ENCODE measurements around the gene ZNF823. TPM values are rescaled to one million over a fixed set of nuclear protein-coding genes. Genes with fewer than 3 reads are reported as not detected.
"Not testable (repeated sequence)": the region's sequence is repeated elsewhere in the genome, so short reads cannot be mapped to it uniquely, and the experiment has no call there.

ZNF823 gene
- total RNA-seq, 4 donors from 2014 or later, result 1.4 to 4.1 (median 2.6) TPM

- intact Hi-C loops (cut with DNase I; ENCODE audit: low total_unique reads) (no loop called here), in situ Hi-C loops (cut with MboI; ENCODE audit: low sequenced_read_pairs in 4 of 4) (no loop called here)
- peaks cover 3 to 21% (median 6%) of the 10 kb centered on the region in 3 donors for H3K9me3 ChIP-seq
- no peaks in the 10 kb centered on the region for H3K27me3 ChIP-seq
- no peak overlapping the region for H3K27ac ChIP-seq
- no peak overlapping the region for H3K4me3 ChIP-seq
- no peak for DNase-seq
- peaks cover 0 to 10% of the 10 kb centered on the region in 2 donors for H3K36me3 ChIP-seq
- ATAC-seq, result no peak
- no peaks in the 10 kb centered on the region for H3K4me1 ChIP-seq
- no peak for TF ChIP-seq POLR2A (IDR thresholded peaks at IDR 0.05)
- TF ChIP-seq, protein P1, sequence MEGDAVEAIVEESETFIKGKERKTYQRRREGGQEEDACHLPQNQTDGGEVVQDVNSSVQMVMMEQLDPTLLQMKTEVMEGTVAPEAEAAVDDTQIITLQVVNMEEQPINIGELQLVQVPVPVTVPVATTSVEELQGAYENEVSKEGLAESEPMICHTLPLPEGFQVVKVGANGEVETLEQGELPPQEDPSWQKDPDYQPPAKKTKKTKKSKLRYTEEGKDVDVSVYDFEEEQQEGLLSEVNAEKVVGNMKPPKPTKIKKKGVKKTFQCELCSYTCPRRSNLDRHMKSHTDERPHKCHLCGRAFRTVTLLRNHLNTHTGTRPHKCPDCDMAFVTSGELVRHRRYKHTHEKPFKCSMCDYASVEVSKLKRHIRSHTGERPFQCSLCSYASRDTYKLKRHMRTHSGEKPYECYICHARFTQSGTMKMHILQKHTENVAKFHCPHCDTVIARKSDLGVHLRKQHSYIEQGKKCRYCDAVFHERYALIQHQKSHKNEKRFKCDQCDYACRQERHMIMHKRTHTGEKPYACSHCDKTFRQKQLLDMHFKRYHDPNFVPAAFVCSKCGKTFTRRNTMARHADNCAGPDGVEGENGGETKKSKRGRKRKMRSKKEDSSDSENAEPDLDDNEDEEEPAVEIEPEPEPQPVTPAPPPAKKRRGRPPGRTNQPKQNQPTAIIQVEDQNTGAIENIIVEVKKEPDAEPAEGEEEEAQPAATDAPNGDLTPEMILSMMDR (IDR thresholded peaks at IDR 0.05 in 4 of 5, conservative IDR thresholded peaks at IDR 0.05 in 1 of 5), result no peak
Observed at GRCh38 chr19:11685676-11686650, 52.8 kb downstream of the ZNF823 start.

DNA sequence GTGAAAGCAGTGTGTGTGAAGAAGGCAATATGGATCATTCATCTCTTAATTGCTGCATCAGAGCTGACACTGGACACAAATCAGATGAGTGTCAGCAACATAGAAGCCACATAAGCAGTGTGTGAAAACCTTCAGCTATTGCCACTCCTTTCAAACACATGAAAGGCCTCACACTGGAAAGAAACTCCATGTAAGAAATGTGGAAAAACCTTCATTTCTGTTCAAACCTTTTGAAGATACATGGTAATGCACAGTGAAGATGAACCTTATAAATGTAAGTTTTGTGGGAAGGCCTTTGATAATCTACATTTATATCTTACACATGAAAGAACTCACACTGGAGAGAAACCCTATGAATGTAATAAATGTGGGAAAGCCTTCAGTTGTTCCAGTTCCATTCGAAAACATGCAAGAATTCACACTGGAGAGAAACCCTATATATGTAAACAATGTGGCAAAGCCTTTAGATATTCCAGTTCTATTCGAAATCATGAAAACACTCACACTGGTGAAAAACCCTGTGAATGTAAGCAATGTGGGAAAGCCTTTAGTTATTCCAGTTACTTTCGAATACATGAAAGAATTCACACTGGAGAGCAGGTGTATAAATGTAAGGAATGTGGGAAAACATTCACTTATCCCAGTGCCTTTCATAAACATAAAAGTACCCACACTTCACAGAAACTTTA lies 53.6 kb downstream of the ZNF823 start:
- DNase-seq (no peak), ATAC-seq (no peak)
- Histone ChIP-seq H3K36me3 (peaks cover 0 to 10% of the 10 kb centered on the region in 2 donors), H3K4me1 (no peaks in the 10 kb centered on the region), H3K4me3 (no peak overlapping the region), H3K27ac (no peak overlapping the region), H3K27me3 (no peaks in the 10 kb centered on the region), H3K9me3 (peaks cover 3 to 21% (median 6%) of the 10 kb centered on the region in 3 donors)
- TF ChIP-seq, protein P1 (IDR thresholded peaks at IDR 0.05 in 4 of 5, conservative IDR thresholded peaks at IDR 0.05 in 1 of 5), result no peak
- TF ChIP-seq POLR2A (IDR thresholded peaks at IDR 0.05), result no peak
- intact Hi-C loops (cut with DNase I; ENCODE audit: low total_unique reads), result no loop called here
- in situ Hi-C loops (cut with MboI; ENCODE audit: low sequenced_read_pairs in 4 of 4), result no loop called here

DNA sequence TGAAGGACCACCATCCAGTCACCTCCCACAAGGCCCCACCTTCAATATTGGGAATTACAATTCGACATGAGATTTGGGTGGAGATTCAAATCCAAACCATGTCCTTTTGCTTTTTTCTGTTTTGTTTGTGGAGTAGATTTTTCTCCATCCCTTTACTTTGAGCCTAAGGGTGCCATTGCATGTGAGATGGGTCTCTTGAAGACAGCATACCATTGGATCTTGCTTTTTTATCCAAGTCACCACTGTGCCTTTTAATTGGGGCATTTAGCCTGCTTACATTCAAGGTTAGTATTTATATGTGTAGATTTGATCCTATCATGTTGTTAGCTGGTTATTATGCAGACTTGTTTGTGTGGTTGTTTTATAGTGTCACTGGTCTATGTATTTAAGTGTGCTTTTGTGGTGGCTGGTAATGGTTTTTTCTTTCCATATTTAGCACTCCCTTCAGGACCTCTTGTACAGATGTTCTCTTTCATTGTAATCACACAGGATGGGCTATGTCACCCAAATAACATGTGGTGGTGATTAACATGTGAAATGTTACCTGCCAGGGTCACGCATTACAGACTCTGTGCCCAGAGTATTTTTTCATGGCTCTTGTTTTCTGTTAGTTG lies 58.0 kb downstream of the ZNF823 start:
- DNase-seq, result no peak
- Histone ChIP-seq H3K27me3 (no peaks in the 10 kb centered on the region), H3K4me1 (no peaks in the 10 kb centered on the region), H3K27ac (no peak overlapping the region), H3K36me3 (peaks cover 0 to 10% of the 10 kb centered on the region in 2 donors), H3K4me3 (no peak overlapping the region), H3K9me3 (peaks cover 0 to 14% (median 4%) of the 10 kb centered on the region in 3 donors)
- in situ Hi-C loops (cut with MboI; ENCODE audit: low sequenced_read_pairs in 4 of 4), result no loop called here
- intact Hi-C loops (cut with DNase I; ENCODE audit: low total_unique reads), result no loop called here
- TF ChIP-seq POLR2A (IDR thresholded peaks at IDR 0.05), result no peak
- TF ChIP-seq, protein P1 (IDR thresholded peaks at IDR 0.05 in 4 of 5, conservative IDR thresholded peaks at IDR 0.05 in 1 of 5), result no peak
- ATAC-seq, result no peak

GRCh38 chr19:11678504-11678903 lies 60.2 kb downstream of the ZNF823 start:
- ATAC-seq, result no peak
- TF ChIP-seq, protein P1 (IDR thresholded peaks at IDR 0.05 in 4 of 5, conservative IDR thresholded peaks at IDR 0.05 in 1 of 5), result no peak
- no peak for TF ChIP-seq POLR2A (IDR thresholded peaks at IDR 0.05)
- intact Hi-C loops (cut with DNase I; ENCODE audit: low total_unique reads), result no loop called here
- DNase-seq, result no peak
- Histone ChIP-seq H3K27me3 (peaks cover 0 to 4% (median 4%) of the 10 kb centered on the region in 3 donors), H3K4me3 (no peak overlapping the region), H3K27ac (no peak overlapping the region), H3K9me3 (no peaks in the 10 kb centered on the region), H3K36me3 (no peaks in the 10 kb centered on the region), H3K4me1 (no peaks in the 10 kb centered on the region)
- in situ Hi-C loops (cut with MboI; ENCODE audit: low sequenced_read_pairs in 4 of 4), result no loop called here

GRCh38 chr19:11676661-11677600 lies 61.8 kb downstream of the ZNF823 start:
- H3K27me3 ChIP-seq; H3K36me3 ChIP-seq; DNase-seq; H3K27ac ChIP-seq; ATAC-seq; H3K4me3 ChIP-seq; in situ Hi-C loops (cut with MboI; ENCODE audit: low sequenced_read_pairs in 4 of 4); H3K4me1 ChIP-seq; H3K9me3 ChIP-seq; intact Hi-C loops (cut with DNase I; ENCODE audit: low total_unique reads): not testable (repeated sequence)

Measured in gastrocnemius medialis (tissue), 4 donors.